Left ventricle myocardium inferior (tissue), 1 donor: Measurements from ENCODE around the gene LITAF. TPM values are rescaled to one million over a fixed set of nuclear protein-coding genes. Genes with fewer than 3 reads are reported as not detected.

Source experiments
- DNase-seq: peaks from one replicate; pipeline ENCODE4 v3.0.0-alpha.2; 2020
- H3K27ac ChIP-seq: fragments of 200-600 bp; replicated peaks from 2 replicates; pipeline ENCODE4 v1.8.0; 2021
- H3K27me3 ChIP-seq: fragments of 200-600 bp; 2 replicates; pipeline ENCODE4 v1.8.0; 2021; ENCODE audit warnings: low read depth
- H3K36me3 ChIP-seq: fragments of 200-600 bp; 2 replicates; pipeline ENCODE4 v1.8.0; 2021
- H3K4me1 ChIP-seq: fragments of 200-600 bp; 2 replicates; pipeline ENCODE4 v1.8.0; 2021
- H3K4me3 ChIP-seq: fragments of 200-600 bp; 2 replicates; pipeline ENCODE4 v1.8.0; 2021; ENCODE audit warnings: mild to moderate bottlenecking, moderate library complexity
- H3K9me3 ChIP-seq: fragments of 200-600 bp; replicated peaks from 2 replicates; pipeline ENCODE4 v1.8.0; 2021
- CTCF ChIP-seq: fragments of 200-600 bp; IDR thresholded peaks from 2 replicates; pipeline ENCODE4 v1.8.0; 2021; ENCODE audit warnings: antibody characterized with exemption, mild to moderate bottlenecking, borderline replicate concordance
- intact Hi-C: fragments of 100-400 bp; cut with micrococcal nuclease; formaldehyde crosslinking; loops from one replicate; pipeline ENCODE4 v1.11.0; 2022
- total RNA-seq: library from RNA; stranded (reverse); fragmentation: NEBNext Ultra II Directional; extraction: Animal tissue kit (Norgen Biotek cat#: 25700); gene quantifications from one replicate; pipeline ENCODE4 v1.2.1, GENCODE V29; 2021
- donor health status: DM: no; HTN: yes; CAD: no; lungs with severe emphysema.

Gene LITAF
- total RNA-seq, 1 donor from 2014 or later = 55.6 TPM

GRCh38 chr16:11500700-11501346 is 85.9 kb downstream of the LITAF start:
- no peaks in the 10 kb centered on the region for H3K9me3 ChIP-seq
- no peak for DNase-seq
- H3K27me3 ChIP-seq = no peaks in the 10 kb centered on the region
- H3K4me3 ChIP-seq = no peak overlapping the region
- H3K36me3 ChIP-seq = no peaks in the 10 kb centered on the region
- no peak for TF ChIP-seq CTCF
- intact Hi-C loops = no loop called here
- peaks cover 20% of the 10 kb centered on the region for H3K4me1 ChIP-seq
- no peak overlapping the region for H3K27ac ChIP-seq

- no peaks in the 10 kb centered on the region for H3K9me3 ChIP-seq
- DNase-seq = no peak
- H3K36me3 ChIP-seq = no peaks in the 10 kb centered on the region
- no peaks in the 10 kb centered on the region for H3K27me3 ChIP-seq
- no peak for TF ChIP-seq CTCF
- intact Hi-C loops = no loop called here
- no peak overlapping the region for H3K4me3 ChIP-seq
- peaks cover 34% of the 10 kb centered on the region for H3K4me1 ChIP-seq
- no peak overlapping the region for H3K27ac ChIP-seq
These were observed 87.2 kb downstream of the LITAF start for GRCh38 chr16:11499295-11500089.

GRCh38 chr16:11498683-11499082 is 88.0 kb downstream of the LITAF start:
- Histone ChIP-seq H3K27ac (no peak overlapping the region), H3K9me3 (no peaks in the 10 kb centered on the region), H3K4me3 (no peak overlapping the region), H3K27me3 (no peaks in the 10 kb centered on the region), H3K36me3 (no peaks in the 10 kb centered on the region), H3K4me1 (peaks cover 35% of the 10 kb centered on the region)
- DNase-seq = no peak
- intact Hi-C loops = no loop called here
- no peak for TF ChIP-seq CTCF

- H3K27me3 ChIP-seq = no peaks in the 10 kb centered on the region
- intact Hi-C loops = no loop called here
- H3K27ac ChIP-seq = peak overlapping the region; percentile 84
- H3K9me3 ChIP-seq = no peaks in the 10 kb centered on the region
- H3K36me3 ChIP-seq = no peaks in the 10 kb centered on the region
- H3K4me3 ChIP-seq = no peak overlapping the region
- no peak for TF ChIP-seq CTCF
- peaks cover 35% of the 10 kb centered on the region for H3K4me1 ChIP-seq
- DNase-seq = no peak
These were observed 88.8 kb downstream of the LITAF start for GRCh38 chr16:11497851-11498289.

Other genes starting within 250 kb of the LITAF start
- gene RMI2, start 241.5 kb downstream of the LITAF start, total RNA-seq = 0.60 TPM
- 28.2 TPM for gene SNN, start 81.5 kb upstream of the LITAF start, total RNA-seq
- 23.9 TPM for gene TXNDC11, start 155.9 kb upstream of the LITAF start, total RNA-seq
- gene ZC3H7A, start 210.3 kb upstream of the LITAF start, total RNA-seq = 25.6 TPM